Dedifferentiated amniotic fluid mesenchymal stem cell (primary cell): ENCODE data around the gene FKBP4.

ENCODE experiments used
- DNase-seq: peaks from one replicate; pipeline ENCODE4 v3.0.0-alpha.2; 2016; ENCODE audit errors: extremely low spot score

Gene FKBP4

GRCh38 chr12:2779281-2779680, 15.5 kb upstream of the FKBP4 start:
- no peak for DNase-seq

GRCh38 chr12:2783936-2784600, 10.7 kb upstream of the FKBP4 start:
- peak; percentile 29 for DNase-seq

DNA sequence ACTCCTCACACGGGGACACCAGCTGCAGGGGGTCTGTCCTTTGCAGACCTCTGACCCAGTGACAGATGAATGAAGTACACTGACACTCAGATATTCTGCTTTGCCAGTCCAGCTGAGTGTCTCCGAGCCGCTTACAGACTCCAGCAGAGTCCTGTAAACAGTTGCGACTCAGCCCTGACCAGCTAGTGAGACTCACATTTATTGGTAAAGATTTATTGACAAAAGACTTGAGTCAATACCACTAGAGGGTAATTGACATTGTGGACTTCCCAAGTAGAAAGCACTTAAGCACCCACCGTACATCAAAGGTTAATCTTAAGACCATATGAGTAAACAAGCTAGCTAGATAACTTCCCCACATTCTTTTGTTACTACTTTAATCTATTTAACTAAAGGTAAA, 9.8 kb upstream of the FKBP4 start:
- no peak for DNase-seq

- DNase-seq: no peak
These were observed 3.7 kb upstream of the FKBP4 start for GRCh38 chr12:2791089-2791488.

DNA sequence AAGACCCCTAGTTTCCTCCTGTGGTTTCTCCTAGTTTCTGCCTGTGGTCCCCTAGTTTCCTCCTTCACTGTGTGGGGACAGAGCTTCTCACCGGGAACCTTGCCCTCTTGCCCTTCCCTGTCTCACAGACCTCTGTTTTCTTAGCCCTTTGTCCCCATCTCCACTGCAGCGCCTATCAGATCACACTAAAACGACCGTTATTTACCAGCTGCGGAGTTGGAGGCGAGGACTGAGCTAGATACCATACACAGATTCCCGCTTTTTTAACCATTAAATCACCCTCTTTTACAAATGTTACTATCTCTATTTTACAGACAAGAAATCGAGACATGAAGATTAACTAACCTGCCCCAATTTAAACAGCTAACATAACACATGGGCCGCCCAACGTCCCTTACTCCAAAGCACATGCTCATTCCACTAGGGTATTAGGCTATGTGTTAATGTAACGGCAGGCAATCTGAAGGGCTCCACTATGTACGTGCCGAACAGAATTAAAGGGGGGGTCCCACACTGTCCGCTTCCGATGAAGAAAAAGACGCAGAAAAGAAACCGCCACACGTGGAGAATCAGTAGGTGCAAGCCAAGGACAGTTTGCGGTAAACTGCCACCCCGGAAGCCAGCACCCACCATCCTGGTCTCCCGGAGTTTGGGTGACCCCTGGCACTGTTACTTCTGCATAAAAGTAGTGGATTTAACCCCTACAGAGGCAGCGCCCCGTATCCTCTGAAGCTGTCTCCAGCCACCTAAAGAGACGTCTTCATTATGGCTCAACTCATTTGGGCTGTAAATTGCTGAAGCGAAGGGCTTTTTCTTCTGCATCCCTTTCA, 1.9 kb upstream of the FKBP4 start:
- no peak for DNase-seq

- no peak for DNase-seq
These were observed 1.2 kb upstream of the FKBP4 start for GRCh38 chr12:2793561-2793960.

GRCh38 chr12:2794191-2794735, 507 bp upstream of the FKBP4 start:
- peak; percentile 27 for DNase-seq

DNA sequence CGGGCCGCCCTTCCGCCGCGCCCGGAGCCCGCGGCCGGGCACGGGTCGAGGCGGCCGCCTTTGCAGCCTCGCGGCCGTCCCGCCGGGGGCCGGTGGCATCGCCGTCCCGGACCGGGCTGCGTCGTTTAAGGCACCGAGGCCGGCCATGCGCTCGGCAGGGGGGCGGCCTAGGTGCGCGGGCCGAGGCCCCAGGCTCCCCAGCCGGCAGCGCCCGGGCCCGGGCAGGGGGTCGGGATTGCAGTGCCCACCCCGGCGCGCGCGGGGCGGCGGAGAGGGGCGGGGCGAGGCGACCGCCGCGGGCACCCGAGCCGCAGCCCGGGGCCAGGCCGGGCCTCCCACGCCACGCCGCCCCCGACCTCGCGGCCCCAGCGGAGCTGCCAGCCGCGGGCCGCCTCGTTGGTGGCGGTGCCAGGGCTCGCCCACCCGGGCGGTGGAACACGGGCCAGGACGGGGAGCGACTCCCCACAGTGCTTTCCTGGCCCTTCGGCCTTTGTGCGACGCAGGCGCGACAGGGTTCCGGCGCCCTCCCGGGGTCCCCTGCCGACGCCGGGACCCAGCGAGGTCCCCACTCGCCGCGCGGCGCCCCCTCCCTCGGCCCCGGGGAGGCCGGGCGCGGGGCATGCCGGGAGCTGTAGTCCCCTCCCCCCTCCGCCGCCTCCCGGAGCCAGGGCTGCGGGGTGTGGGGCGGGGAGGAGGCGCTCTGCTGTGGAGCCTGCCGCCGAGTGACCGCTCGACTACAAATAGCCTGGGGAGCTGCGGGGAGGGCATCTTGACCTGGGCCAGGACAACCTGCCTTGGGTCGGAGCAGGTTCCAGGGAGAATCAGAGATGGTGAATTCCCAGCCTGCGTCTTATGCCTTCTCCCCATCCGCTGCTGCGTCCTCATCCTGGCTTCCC, 769 bp downstream of the FKBP4 start:
- peak; percentile 58 for DNase-seq

- no peak for DNase-seq
These were observed 1.5 kb downstream of the FKBP4 start for GRCh38 chr12:2796187-2796666.

GRCh38 chr12:2797721-2798418, 3.1 kb downstream of the FKBP4 start:
- no peak for DNase-seq

GRCh38 chr12:2800046-2800570, 5.3 kb downstream of the FKBP4 start:
- no peak for DNase-seq

DNA sequence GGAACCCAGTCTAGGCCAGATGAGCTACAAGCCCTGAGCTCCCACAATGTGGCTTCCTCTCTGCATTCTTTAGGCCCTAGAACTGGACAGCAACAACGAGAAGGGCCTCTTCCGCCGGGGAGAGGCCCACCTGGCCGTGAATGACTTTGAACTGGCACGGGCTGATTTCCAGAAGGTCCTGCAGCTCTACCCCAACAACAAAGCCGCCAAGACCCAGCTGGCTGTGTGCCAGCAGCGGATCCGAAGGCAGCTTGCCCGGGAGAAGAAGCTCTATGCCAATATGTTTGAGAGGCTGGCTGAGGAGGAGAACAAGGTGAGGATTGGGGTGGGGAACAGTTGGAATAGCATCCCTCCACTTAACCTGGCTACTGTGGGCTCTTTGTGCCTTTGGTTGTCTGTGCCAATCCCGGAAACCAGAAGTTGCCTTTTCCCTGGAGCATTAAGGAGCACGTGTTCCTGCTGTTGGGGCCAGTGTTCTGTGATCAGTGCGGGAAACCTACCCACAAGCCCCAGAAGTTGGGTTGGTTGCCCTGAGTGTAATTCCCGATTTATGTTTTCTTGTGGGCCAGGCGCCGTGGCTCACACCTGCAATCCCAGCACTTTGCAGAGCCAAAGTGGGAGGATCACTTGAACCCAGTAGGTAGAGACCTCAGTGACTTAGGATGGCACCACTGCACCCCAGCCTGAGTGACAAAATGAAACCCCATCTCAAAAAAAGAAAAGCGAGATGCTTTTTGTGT, 6.4 kb downstream of the FKBP4 start:
- DNase-seq: no peak

DNA sequence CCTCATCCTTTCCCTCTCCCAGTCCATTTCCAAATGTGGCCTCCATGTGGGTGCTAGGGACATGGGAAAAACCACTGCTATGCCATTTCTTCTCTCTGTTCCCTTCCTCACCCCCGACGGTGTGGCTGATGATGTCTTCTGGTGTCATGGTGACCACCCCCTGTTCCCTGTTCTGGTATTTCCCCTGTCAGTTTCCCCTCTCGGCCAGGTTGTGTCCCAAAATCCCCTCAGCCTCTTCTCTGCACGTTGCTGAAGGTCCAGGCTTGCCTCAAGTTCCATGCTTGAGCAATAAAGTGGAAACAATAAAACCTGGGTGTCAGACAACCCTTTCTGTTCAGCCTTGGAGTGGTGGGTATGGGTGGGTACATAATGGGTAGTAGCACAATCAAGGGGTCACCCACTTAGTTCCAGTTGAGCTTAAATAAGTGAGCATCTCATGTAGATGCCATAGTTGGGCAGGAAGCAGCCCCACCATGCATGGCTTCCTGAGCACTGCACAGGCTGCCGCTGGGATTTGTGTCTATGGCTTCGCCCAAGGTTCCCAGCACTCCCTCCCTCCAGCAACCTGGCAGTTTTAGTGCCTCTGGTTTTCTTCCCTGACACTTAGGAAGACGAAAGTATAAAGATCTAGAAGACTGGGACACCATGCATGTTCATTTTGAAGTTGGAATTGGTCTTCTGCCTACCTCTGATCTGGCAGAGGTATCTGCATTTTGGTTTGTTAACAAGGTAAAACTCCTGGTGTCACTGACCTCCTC, 9.0 kb downstream of the FKBP4 start:
- DNase-seq: no peak

- DNase-seq: no peak
These were observed 9.8 kb downstream of the FKBP4 start for GRCh38 chr12:2804393-2805142.

DNA sequence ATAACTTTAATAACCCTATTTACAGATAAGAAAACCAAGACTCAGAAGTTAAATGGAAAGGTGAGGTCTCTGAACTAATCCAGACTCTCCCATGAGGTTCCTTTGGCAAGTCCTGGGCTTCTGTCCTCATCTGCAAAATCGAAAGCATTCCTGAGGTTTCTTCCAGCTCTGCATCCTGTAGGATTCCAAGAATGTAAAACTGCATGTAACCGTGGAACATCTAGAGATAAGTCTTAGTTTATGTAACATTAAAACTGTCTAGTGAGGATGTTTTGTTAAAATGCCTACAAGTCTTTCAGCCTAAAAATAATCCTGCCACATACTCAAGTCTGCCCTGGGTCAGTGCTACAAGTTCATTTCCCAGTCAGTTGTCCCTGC, 10.4 kb downstream of the FKBP4 start:
- DNase-seq: no peak

GRCh38 chr12:2806700-2807099, 11.9 kb downstream of the FKBP4 start:
- no peak for DNase-seq

- DNase-seq: no peak
These were observed 17.0 kb downstream of the FKBP4 start for GRCh38 chr12:2811801-2812200.

- peak; percentile 99 for DNase-seq
These were observed 17.8 kb downstream of the FKBP4 start, which contains the start of gene ITFG2 for GRCh38 chr12:2812290-2813213. Gene ITFG2 (plus strand): TSS chr12:2812668. CDS start chr12:2812761, 93 bp downstream.
